Neural progenitor cell (in vitro differentiated cells): ENCODE results near the gene ZBTB20.

Source experiments
- EZH2 ChIP-seq: fragments of 200-600 bp; sonication (generic); IDR thresholded peaks from 2 replicates; pipeline ENCODE4 v1.6.1; 2017; ENCODE audit warnings: antibody characterized with exemption, mild to moderate bottlenecking, moderate library complexity
- TF ChIP-seq, protein P1 (sequence below): fragments of 200-600 bp; sonication (generic); IDR thresholded peaks from 2 replicates; pipeline ENCODE4 v1.5.1; 2017; ENCODE audit warnings: antibody characterized with exemption, mild to moderate bottlenecking

DNA sequence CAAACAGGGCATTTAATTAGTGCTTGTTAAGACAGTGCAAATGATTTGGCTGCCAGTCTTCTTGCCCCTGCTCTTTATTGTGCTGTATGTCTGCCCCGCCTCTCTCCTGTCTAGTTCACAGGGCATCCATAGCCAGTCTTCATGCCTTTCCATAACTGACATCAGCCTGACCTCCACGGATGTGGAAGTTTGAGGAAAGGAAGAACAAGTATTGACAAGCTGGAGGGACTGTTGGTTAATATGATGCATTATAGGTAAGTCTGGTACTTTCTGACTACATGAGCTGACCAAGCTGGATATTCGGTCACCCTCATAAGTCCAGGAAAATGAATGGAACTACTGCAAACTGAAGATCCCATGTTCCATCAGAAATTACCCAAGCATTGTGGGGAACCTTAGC, 527.3 kb downstream of the ZBTB20 start:
- TF ChIP-seq, protein P1, sequence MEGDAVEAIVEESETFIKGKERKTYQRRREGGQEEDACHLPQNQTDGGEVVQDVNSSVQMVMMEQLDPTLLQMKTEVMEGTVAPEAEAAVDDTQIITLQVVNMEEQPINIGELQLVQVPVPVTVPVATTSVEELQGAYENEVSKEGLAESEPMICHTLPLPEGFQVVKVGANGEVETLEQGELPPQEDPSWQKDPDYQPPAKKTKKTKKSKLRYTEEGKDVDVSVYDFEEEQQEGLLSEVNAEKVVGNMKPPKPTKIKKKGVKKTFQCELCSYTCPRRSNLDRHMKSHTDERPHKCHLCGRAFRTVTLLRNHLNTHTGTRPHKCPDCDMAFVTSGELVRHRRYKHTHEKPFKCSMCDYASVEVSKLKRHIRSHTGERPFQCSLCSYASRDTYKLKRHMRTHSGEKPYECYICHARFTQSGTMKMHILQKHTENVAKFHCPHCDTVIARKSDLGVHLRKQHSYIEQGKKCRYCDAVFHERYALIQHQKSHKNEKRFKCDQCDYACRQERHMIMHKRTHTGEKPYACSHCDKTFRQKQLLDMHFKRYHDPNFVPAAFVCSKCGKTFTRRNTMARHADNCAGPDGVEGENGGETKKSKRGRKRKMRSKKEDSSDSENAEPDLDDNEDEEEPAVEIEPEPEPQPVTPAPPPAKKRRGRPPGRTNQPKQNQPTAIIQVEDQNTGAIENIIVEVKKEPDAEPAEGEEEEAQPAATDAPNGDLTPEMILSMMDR, result no peak
- TF ChIP-seq EZH2, result no peak
